Esophagus muscularis mucosa (tissue), 3 donors: ENCODE results near the gene TRDN.

Experiments
- POLR2AphosphoS5 ChIP-seq, 2 donors: sonication (generic); formaldehyde crosslinking; IDR thresholded peaks; one replicate each; pipeline ENCODE4 v1.6.1; 2017; ENCODE audit warnings: antibody characterized with exemption in 2 of 2
- TF ChIP-seq, protein P1 (sequence below), 3 experiments: fragments of 200-600 bp in 2 of 3; fragments of 450-650 bp in 1 of 3; sonication (generic) in 2 of 3; IDR thresholded peaks; one replicate each; pipeline ENCODE4 v1.5.1; 2017 to 2019; ENCODE audit warnings: antibody characterized with exemption in 3 of 3, mild to moderate bottlenecking in 2 of 3, moderate library complexity in 1 of 3

DNA sequence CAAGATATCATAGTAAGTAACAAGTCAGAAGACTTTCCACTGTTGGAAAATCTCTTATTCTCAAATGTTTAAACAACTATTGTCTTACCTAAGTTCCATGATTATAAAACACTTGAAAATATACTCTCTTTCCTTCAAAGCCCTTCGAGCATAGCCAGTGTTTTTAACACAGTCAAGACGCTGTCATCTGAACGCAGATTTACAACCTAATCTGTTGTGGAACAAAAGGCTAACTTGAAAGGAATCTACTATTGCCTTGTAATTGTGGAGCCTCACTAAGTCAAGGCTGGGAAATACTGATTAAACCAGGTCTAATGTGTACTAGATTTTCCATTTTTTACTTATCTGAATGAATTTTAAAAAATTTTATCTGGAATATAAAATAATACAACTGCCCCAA is 205.8 kb downstream of the TRDN start:
- TF ChIP-seq, protein P1, sequence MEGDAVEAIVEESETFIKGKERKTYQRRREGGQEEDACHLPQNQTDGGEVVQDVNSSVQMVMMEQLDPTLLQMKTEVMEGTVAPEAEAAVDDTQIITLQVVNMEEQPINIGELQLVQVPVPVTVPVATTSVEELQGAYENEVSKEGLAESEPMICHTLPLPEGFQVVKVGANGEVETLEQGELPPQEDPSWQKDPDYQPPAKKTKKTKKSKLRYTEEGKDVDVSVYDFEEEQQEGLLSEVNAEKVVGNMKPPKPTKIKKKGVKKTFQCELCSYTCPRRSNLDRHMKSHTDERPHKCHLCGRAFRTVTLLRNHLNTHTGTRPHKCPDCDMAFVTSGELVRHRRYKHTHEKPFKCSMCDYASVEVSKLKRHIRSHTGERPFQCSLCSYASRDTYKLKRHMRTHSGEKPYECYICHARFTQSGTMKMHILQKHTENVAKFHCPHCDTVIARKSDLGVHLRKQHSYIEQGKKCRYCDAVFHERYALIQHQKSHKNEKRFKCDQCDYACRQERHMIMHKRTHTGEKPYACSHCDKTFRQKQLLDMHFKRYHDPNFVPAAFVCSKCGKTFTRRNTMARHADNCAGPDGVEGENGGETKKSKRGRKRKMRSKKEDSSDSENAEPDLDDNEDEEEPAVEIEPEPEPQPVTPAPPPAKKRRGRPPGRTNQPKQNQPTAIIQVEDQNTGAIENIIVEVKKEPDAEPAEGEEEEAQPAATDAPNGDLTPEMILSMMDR (IDR thresholded peaks at IDR 0.05) = no peak
- no peak for TF ChIP-seq POLR2AphosphoS5 (IDR thresholded peaks at IDR 0.05)
